A673 (cell line): ENCODE data around the gene ACOX3.

Source experiments
- CTCF ChIP-seq: fragments of 300-800, 200-600 bp; sonication (generic); conservative IDR thresholded peaks from 2 replicates; pipeline ENCODE4 v1.5.1; 2017; ENCODE audit warnings: low read depth, mild to moderate bottlenecking, antibody characterized with exemption, low read length, moderate library complexity, mixed read lengths
- EZH2 ChIP-seq: fragments of 200-600 bp; sonication (generic); IDR thresholded peaks from 2 replicates; pipeline ENCODE4 v1.6.1; 2017; ENCODE audit warnings: borderline replicate concordance, low read depth, mild to moderate bottlenecking, mixed read lengths, antibody characterized with exemption, low read length; ENCODE audit not compliant: poor library complexity, severe bottlenecking

GRCh38 chr4:8442596-8443358 is 2.3 kb upstream of the ACOX3 start:
- no peak for TF ChIP-seq EZH2
- TF ChIP-seq CTCF = no peak
